Sigmoid colon (tissue), 4 donors: ENCODE data around the gene ATM.

Experiments
- EP300 ChIP-seq, 4 donors: sonication (generic); formaldehyde crosslinking; IDR thresholded peaks; one replicate each; pipeline ENCODE4 v1.6.1; 2017; ENCODE audit warnings: antibody characterized with exemption in 4 of 4
- POLR2A ChIP-seq, 2 donors: fragments of 450-650 bp; IDR thresholded peaks; one replicate each; pipeline ENCODE4 v1.6.1; 2016; ENCODE audit warnings: antibody characterized with exemption in 2 of 2, mild to moderate bottlenecking in 2 of 2, moderate library complexity in 2 of 2
- POLR2AphosphoS5 ChIP-seq, 4 donors: sonication (generic); formaldehyde crosslinking; IDR thresholded peaks; one replicate each; pipeline ENCODE4 v1.6.1; 2017; ENCODE audit warnings: antibody characterized with exemption in 4 of 4
- TF ChIP-seq, protein P1 (sequence below), 4 experiments: fragments of 450-650 bp in 3 of 4; fragments of 200-600 bp in 1 of 4; IDR thresholded peaks; one replicate each; pipeline ENCODE4 v1.5.1; 2016 to 2019; ENCODE audit warnings: antibody characterized with exemption in 4 of 4, mild to moderate bottlenecking in 3 of 4, moderate library complexity in 2 of 4

- no peak for TF ChIP-seq POLR2AphosphoS5 (IDR thresholded peaks at IDR 0.05)
- TF ChIP-seq, protein P1, sequence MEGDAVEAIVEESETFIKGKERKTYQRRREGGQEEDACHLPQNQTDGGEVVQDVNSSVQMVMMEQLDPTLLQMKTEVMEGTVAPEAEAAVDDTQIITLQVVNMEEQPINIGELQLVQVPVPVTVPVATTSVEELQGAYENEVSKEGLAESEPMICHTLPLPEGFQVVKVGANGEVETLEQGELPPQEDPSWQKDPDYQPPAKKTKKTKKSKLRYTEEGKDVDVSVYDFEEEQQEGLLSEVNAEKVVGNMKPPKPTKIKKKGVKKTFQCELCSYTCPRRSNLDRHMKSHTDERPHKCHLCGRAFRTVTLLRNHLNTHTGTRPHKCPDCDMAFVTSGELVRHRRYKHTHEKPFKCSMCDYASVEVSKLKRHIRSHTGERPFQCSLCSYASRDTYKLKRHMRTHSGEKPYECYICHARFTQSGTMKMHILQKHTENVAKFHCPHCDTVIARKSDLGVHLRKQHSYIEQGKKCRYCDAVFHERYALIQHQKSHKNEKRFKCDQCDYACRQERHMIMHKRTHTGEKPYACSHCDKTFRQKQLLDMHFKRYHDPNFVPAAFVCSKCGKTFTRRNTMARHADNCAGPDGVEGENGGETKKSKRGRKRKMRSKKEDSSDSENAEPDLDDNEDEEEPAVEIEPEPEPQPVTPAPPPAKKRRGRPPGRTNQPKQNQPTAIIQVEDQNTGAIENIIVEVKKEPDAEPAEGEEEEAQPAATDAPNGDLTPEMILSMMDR (IDR thresholded peaks at IDR 0.05), result no peak
- TF ChIP-seq POLR2A (IDR thresholded peaks at IDR 0.05), result no peak
- TF ChIP-seq EP300 (IDR thresholded peaks at IDR 0.05), result no peak
Observed at GRCh38 chr11:108364159-108364558, 141.3 kb downstream of the ATM start.
